H1 (cell line): ENCODE results near the gene CPHXL. TPM values are rescaled to one million over a fixed set of nuclear protein-coding genes. Genes with fewer than 3 reads are reported as not detected.

Source experiments
- polyA plus RNA-seq, 7 experiments: library from polyadenylated mRNA; depleted of rRNA in 3 of 7; stranded (reverse) in 5 of 7; unstranded in 2 of 7; fragments of >200 nt in 5 of 7; fragments of 200-250 nt in 2 of 7; gene quantifications; 1 replicate in 5 of 7; 2 replicates in 1 of 7; 4 replicates in 1 of 7; pipeline versions ENCODE4 v1.2.1 to v1.2.3, GENCODE V29; 2011 to 2013; ENCODE audit warnings: missing spikeins in 2 of 7, mixed read lengths in 2 of 7
- small RNA-seq: library from polyadenylated mRNA; stranded (forward); fragments of <200 nt; extraction: miRNeasy Mini kit (QIAGEN cat#:217004); gene quantifications from one replicate; pipeline ENCODE3, GENCODE V24; 2013; ENCODE audit not compliant: insufficient read depth
- total RNA-seq: library from RNA; stranded (reverse); fragmentation: NEBNext Ultra II Directional; extraction: Animal tissue kit (Norgen Biotek cat#: 25700); gene quantifications from 2 replicates; pipeline ENCODE4 v1.2.1, GENCODE V29; 2021

Gene CPHXL
- total and polyA plus RNA-seq, 2 of the 8 experiments (the other 6 are each of a cell fraction or from before 2014, with no cell fraction given): not detected

Small RNA genes within 50 kb of the gene (small RNA-seq; reads per million reads assigned to genes)
- gene RN7SL520P: not detected

Other genes with a start within 250 kb of the CPHXL start
- 25.4 and 26.4 TPM in 2 replicates for gene CHST6, start 231.0 kb downstream of the CPHXL start, total RNA-seq
- gene CHST6, start 231.0 kb downstream of the CPHXL start, polyA plus RNA-seq (2011; rRNA removed): 18.2 and 26.5 TPM in 2 replicates
- 0.13 and 0.15 TPM in 2 replicates for gene CHST5, start 190.4 kb downstream of the CPHXL start, total RNA-seq
- gene CHST5, start 190.4 kb downstream of the CPHXL start, polyA plus RNA-seq (2011; rRNA removed): 0.13 and 0.23 TPM in 2 replicates
- 8.0 and 8.3 TPM in 2 replicates for gene TMEM231, start 170.2 kb downstream of the CPHXL start, total RNA-seq
- 26.7 and 37.6 TPM in 2 replicates for gene TMEM231, start 170.2 kb downstream of the CPHXL start, polyA plus RNA-seq (2011; rRNA removed)
- gene GABARAPL2, start 160.1 kb downstream of the CPHXL start, total RNA-seq: 67.4 and 71.3 TPM in 2 replicates
- 38.1 and 65.8 TPM in 2 replicates for gene GABARAPL2, start 160.1 kb downstream of the CPHXL start, polyA plus RNA-seq (2011; rRNA removed)
- gene ADAT1, start 103.2 kb downstream of the CPHXL start, total RNA-seq: 44.7 and 47.4 TPM in 2 replicates
- 28.3 and 30.7 TPM in 2 replicates for gene ADAT1, start 103.2 kb downstream of the CPHXL start, polyA plus RNA-seq (2011; rRNA removed)
- 210 and 221 TPM in 2 replicates for gene KARS1, start 78.8 kb downstream of the CPHXL start, total RNA-seq
- 68.2 and 97.5 TPM in 2 replicates for gene KARS1, start 78.8 kb downstream of the CPHXL start, polyA plus RNA-seq (2011; rRNA removed)
- 14.4 and 15.1 TPM in 2 replicates for gene TERF2IP, start 78.7 kb downstream of the CPHXL start, total RNA-seq
- 5.5 TPM in 2 replicates for gene TERF2IP, start 78.7 kb downstream of the CPHXL start, polyA plus RNA-seq (2011; rRNA removed)
- not detected in 2 replicates for gene CPHXL2, start 49.5 kb downstream of the CPHXL start, total RNA-seq
- gene CPHXL2, start 49.5 kb downstream of the CPHXL start, polyA plus RNA-seq (2011; rRNA removed): not detected in 2 replicates
- not detected in 2 replicates for gene DUXB, start 25.0 kb downstream of the CPHXL start, total RNA-seq
- not detected in 2 replicates for gene DUXB, start 25.0 kb downstream of the CPHXL start, polyA plus RNA-seq (2011; rRNA removed)